Astrocyte of the cerebellum (primary cell): ENCODE results near the gene SASH1.

Experiments used
- DNase-seq: peaks from one replicate; pipeline ENCODE4 v3.0.0-alpha.2; 2011; ENCODE audit warnings: low read depth
- H3K4me3 ChIP-seq: 2 replicates; pipeline ENCODE4 v1.5.1; 2011; ENCODE audit warnings: mild to moderate bottlenecking, low read depth, low read length, moderate library complexity
- CTCF ChIP-seq: IDR thresholded peaks from 2 replicates; pipeline ENCODE4 v1.5.1; 2012; ENCODE audit warnings: low read length, low read depth, moderate library complexity, mild to moderate bottlenecking; ENCODE audit errors: missing control alignments
- in situ Hi-C: cut with HindIII; loops from 2 replicates; pipeline ENCODE4 v1.10.0; 2017; ENCODE audit warnings: low sequenced_read_pairs

Gene SASH1

GRCh38 chr6:148438632-148439031 is 96.0 kb downstream of the SASH1 start:
- H3K4me3 ChIP-seq: no peak overlapping the region
- TF ChIP-seq CTCF: no peak
- DNase-seq: no peak
- in situ Hi-C loops: no loop called here

GRCh38 chr6:148440016-148440415 is 97.4 kb downstream of the SASH1 start:
- no peak for DNase-seq
- in situ Hi-C loops: no loop called here
- H3K4me3 ChIP-seq: no peak overlapping the region
- no peak for TF ChIP-seq CTCF

GRCh38 chr6:148440877-148441453 is 98.3 kb downstream of the SASH1 start:
- DNase-seq: peak; percentile 49
- no peak for TF ChIP-seq CTCF
- in situ Hi-C loops: no loop called here
- H3K4me3 ChIP-seq: no peak overlapping the region

- DNase-seq: no peak
Measured at GRCh38 chr6:148441454-148441911, 98.8 kb downstream of the SASH1 start.

GRCh38 chr6:148443798-148444560 is 101.3 kb downstream of the SASH1 start:
- DNase-seq: no peak

More at GRCh38 chr6:148441454-148441911, 98.8 kb downstream of the SASH1 start:
- H3K4me3 ChIP-seq: no peak overlapping the region
- in situ Hi-C loops: no loop called here
- TF ChIP-seq CTCF: no peak

GRCh38 chr6:148445116-148445515 is 102.5 kb downstream of the SASH1 start:
- TF ChIP-seq CTCF: no peak
- H3K4me3 ChIP-seq: no peak overlapping the region
- in situ Hi-C loops: no loop called here
- no peak for DNase-seq

More at GRCh38 chr6:148443798-148444560, 101.3 kb downstream of the SASH1 start:
- no peak overlapping the region for H3K4me3 ChIP-seq
- in situ Hi-C loops: no loop called here
- no peak for TF ChIP-seq CTCF
